Measurements from ENCODE around the gene URI1.

DNA sequence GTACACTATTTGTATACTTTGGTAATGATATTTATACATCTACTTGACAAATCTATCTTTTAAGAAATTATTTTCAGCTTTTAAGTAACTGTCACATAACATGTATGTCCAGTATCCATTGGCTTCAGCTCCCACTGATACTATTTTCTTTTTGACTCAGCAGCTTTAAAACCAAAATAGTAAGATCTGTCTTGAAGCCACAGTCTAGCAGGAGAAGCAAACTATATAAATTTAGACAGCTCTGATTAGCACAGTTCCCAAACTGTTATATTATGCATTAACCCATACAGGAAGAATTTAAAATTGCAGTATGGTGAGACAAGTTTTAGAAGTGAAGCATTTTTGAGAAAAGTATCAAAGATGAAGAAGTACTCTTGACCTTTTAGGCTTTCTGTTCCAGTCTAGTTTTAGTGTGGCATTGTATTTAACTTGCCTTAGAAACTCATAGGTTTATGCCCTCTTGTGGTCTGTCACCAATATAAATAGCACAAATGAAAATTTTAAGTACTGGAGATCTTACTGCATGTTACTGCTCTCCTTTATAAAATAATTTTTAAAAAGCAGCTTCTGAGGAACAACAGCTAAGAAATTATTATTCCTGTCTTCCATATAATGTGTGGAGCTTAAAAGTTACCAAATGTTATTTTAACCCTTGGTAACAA is 24.7 kb downstream of the URI1 start:
- TF ChIP-seq EZH2 (IDR thresholded peaks at IDR 0.05; ENCODE audit: insufficient read depth, poor library complexity, severe bottlenecking) (no peak), EZH2phosphoT487 (IDR thresholded peaks at IDR 0.05; ENCODE audit: insufficient read depth, low read depth) (no peak)

Data from GM23248 (cell line).